ENCODE data around the gene MYO9B.

The MYO9B gene

GRCh38 chr19:17113127-17113785 lies 37.7 kb downstream of the MYO9B start:
- H3K9ac ChIP-seq (ENCODE audit: low read length), result no peak overlapping the region
- H3K4me1 ChIP-seq (ENCODE audit: low read length), result peaks cover 30% of the 10 kb centered on the region
- H3K27me3 ChIP-seq (ENCODE audit: low read depth, low read length), result no peaks in the 10 kb centered on the region
- H3K4me3 ChIP-seq (ENCODE audit: low read length), result no peak overlapping the region
- no peak overlapping the region for H2AFZ ChIP-seq (ENCODE audit: low read depth, low read length)
- peaks cover 77% of the 10 kb centered on the region for H3K79me2 ChIP-seq (ENCODE audit: low read length)
- H3K36me3 ChIP-seq (replicated peaks; ENCODE audit: low read depth, low read length), result peaks cover 32% of the 10 kb centered on the region
- no peak overlapping the region for H3K4me2 ChIP-seq (ENCODE audit: low read length)
- peaks cover 41% of the 10 kb centered on the region for H4K20me1 ChIP-seq (ENCODE audit: insufficient read depth, low read length)
- no peak overlapping the region for H3K27ac ChIP-seq (ENCODE audit: low read length)
- TF ChIP-seq CTCF (IDR thresholded peaks at IDR 0.05; ENCODE audit: low read depth, low read length) (no peak), EZH2phosphoT487 (IDR thresholded peaks at IDR 0.05; ENCODE audit: low read depth) (no peak)
- no peaks in the 10 kb centered on the region for H3K9me3 ChIP-seq (ENCODE audit: insufficient read depth, low read length)

GRCh38 chr19:17114414-17114831 lies 38.8 kb downstream of the MYO9B start:
- no peak for TF ChIP-seq CTCF (IDR thresholded peaks at IDR 0.05; ENCODE audit: low read depth, low read length)
- no peak for TF ChIP-seq EZH2phosphoT487 (IDR thresholded peaks at IDR 0.05; ENCODE audit: low read depth)
- Histone ChIP-seq H3K27ac (ENCODE audit: low read length) (no peak overlapping the region), H2AFZ (ENCODE audit: low read depth, low read length) (no peak overlapping the region), H3K9ac (ENCODE audit: low read length) (no peak overlapping the region), H3K79me2 (ENCODE audit: low read length) (peaks cover 82% of the 10 kb centered on the region), H3K4me3 (ENCODE audit: low read length) (no peak overlapping the region), H3K4me1 (ENCODE audit: low read length) (peaks cover 20% of the 10 kb centered on the region), H3K4me2 (ENCODE audit: low read length) (no peak overlapping the region), H3K27me3 (ENCODE audit: low read depth, low read length) (no peaks in the 10 kb centered on the region), H4K20me1 (ENCODE audit: insufficient read depth, low read length) (peaks cover 48% of the 10 kb centered on the region), H3K36me3 (replicated peaks; ENCODE audit: low read depth, low read length) (peaks cover 34% of the 10 kb centered on the region), H3K9me3 (ENCODE audit: insufficient read depth, low read length) (no peaks in the 10 kb centered on the region)

- Histone ChIP-seq H3K27me3 (ENCODE audit: low read depth, low read length) (no peaks in the 10 kb centered on the region), H3K36me3 (replicated peaks; ENCODE audit: low read depth, low read length) (peaks cover 22% of the 10 kb centered on the region), H3K79me2 (ENCODE audit: low read length) (peaks cover 70% of the 10 kb centered on the region), H3K9me3 (ENCODE audit: insufficient read depth, low read length) (no peaks in the 10 kb centered on the region), H3K4me2 (ENCODE audit: low read length) (no peak overlapping the region), H3K4me1 (ENCODE audit: low read length) (peaks cover 7% of the 10 kb centered on the region), H3K9ac (ENCODE audit: low read length) (no peak overlapping the region), H4K20me1 (ENCODE audit: insufficient read depth, low read length) (peaks cover 41% of the 10 kb centered on the region), H2AFZ (ENCODE audit: low read depth, low read length) (no peak overlapping the region), H3K4me3 (ENCODE audit: low read length) (no peak overlapping the region), H3K27ac (ENCODE audit: low read length) (no peak overlapping the region)
- no peak for TF ChIP-seq EZH2phosphoT487 (IDR thresholded peaks at IDR 0.05; ENCODE audit: low read depth)
- TF ChIP-seq CTCF (IDR thresholded peaks at IDR 0.05; ENCODE audit: low read depth, low read length), result no peak
Measured at GRCh38 chr19:17116996-17117702, 41.6 kb downstream of the MYO9B start.

- Histone ChIP-seq H3K27ac (ENCODE audit: low read length) (no peak overlapping the region), H2AFZ (ENCODE audit: low read depth, low read length) (no peak overlapping the region), H3K9me3 (ENCODE audit: insufficient read depth, low read length) (no peaks in the 10 kb centered on the region), H3K4me2 (ENCODE audit: low read length) (no peak overlapping the region), H3K27me3 (ENCODE audit: low read depth, low read length) (no peaks in the 10 kb centered on the region), H3K9ac (ENCODE audit: low read length) (no peak overlapping the region), H3K4me1 (ENCODE audit: low read length) (peaks cover 7% of the 10 kb centered on the region), H3K4me3 (ENCODE audit: low read length) (no peak overlapping the region), H3K36me3 (replicated peaks; ENCODE audit: low read depth, low read length) (peaks cover 22% of the 10 kb centered on the region), H3K79me2 (ENCODE audit: low read length) (peaks cover 52% of the 10 kb centered on the region), H4K20me1 (ENCODE audit: insufficient read depth, low read length) (peaks cover 30% of the 10 kb centered on the region)
- TF ChIP-seq EZH2phosphoT487 (IDR thresholded peaks at IDR 0.05; ENCODE audit: low read depth) (no peak), CTCF (IDR thresholded peaks at IDR 0.05; ENCODE audit: low read depth, low read length) (no peak)
Measured at GRCh38 chr19:17118957-17119356, 43.4 kb downstream of the MYO9B start.

Measured in OCI-LY3 (cell line).